ENCODE measurements around the gene ZSCAN5B.
"Not testable (repeated sequence)": the region's sequence is repeated elsewhere in the genome, so short reads cannot be mapped to it uniquely, and the experiment has no call there.

The ZSCAN5B gene

GRCh38 chr19:56197646-56198045, at the start of gene ZSCAN5B:
ZSCAN5B (minus strand) TSS chr19:56197783; CDS start chr19:56193052, 4,731 bp downstream.
- not testable (repeated sequence) for H3K9ac ChIP-seq (ENCODE audit: low read length); H3K27me3 ChIP-seq (ENCODE audit: control insufficient read depth, insufficient read depth, low read length); H3K4me3 ChIP-seq (ENCODE audit: low read depth, low read length); H3K4me1 ChIP-seq (ENCODE audit: control insufficient read depth, insufficient read depth, low read length); H3K9me3 ChIP-seq (ENCODE audit: control insufficient read depth, insufficient read depth, low read depth, low read length); H3K27ac ChIP-seq (ENCODE audit: low read depth, low read length); H3K36me3 ChIP-seq (ENCODE audit: control insufficient read depth, insufficient read depth, low read length)

GRCh38 chr19:56245764-56246163, 48.2 kb upstream of the ZSCAN5B start:
- H3K4me1 ChIP-seq (ENCODE audit: control insufficient read depth, insufficient read depth, low read length); H3K27ac ChIP-seq (ENCODE audit: low read depth, low read length); H3K4me3 ChIP-seq (ENCODE audit: low read depth, low read length); H3K27me3 ChIP-seq (ENCODE audit: control insufficient read depth, insufficient read depth, low read length); H3K36me3 ChIP-seq (ENCODE audit: control insufficient read depth, insufficient read depth, low read length); H3K9me3 ChIP-seq (ENCODE audit: control insufficient read depth, insufficient read depth, low read depth, low read length); H3K9ac ChIP-seq (ENCODE audit: low read length): not testable (repeated sequence)

- Histone ChIP-seq H3K36me3 (ENCODE audit: control insufficient read depth, insufficient read depth, low read length) (no peaks in the 10 kb centered on the region), H3K27ac (ENCODE audit: low read depth, low read length) (no peak overlapping the region), H3K9ac (ENCODE audit: low read length) (no peak overlapping the region), H3K4me1 (ENCODE audit: control insufficient read depth, insufficient read depth, low read length) (no peaks in the 10 kb centered on the region), H3K27me3 (ENCODE audit: control insufficient read depth, insufficient read depth, low read length) (no peaks in the 10 kb centered on the region), H3K9me3 (ENCODE audit: control insufficient read depth, insufficient read depth, low read depth, low read length) (no peaks in the 10 kb centered on the region), H3K4me3 (ENCODE audit: low read depth, low read length) (no peak overlapping the region)
Measured at GRCh38 chr19:56245121-56245740, 47.6 kb upstream of the ZSCAN5B start.

- Histone ChIP-seq H3K4me1 (ENCODE audit: control insufficient read depth, insufficient read depth, low read length) (no peaks in the 10 kb centered on the region), H3K36me3 (ENCODE audit: control insufficient read depth, insufficient read depth, low read length) (no peaks in the 10 kb centered on the region), H3K27me3 (ENCODE audit: control insufficient read depth, insufficient read depth, low read length) (no peaks in the 10 kb centered on the region), H3K9me3 (ENCODE audit: control insufficient read depth, insufficient read depth, low read depth, low read length) (no peaks in the 10 kb centered on the region), H3K9ac (ENCODE audit: low read length) (no peak overlapping the region), H3K27ac (ENCODE audit: low read depth, low read length) (no peak overlapping the region), H3K4me3 (ENCODE audit: low read depth, low read length) (no peak overlapping the region)
Measured at GRCh38 chr19:56223481-56223880, 25.9 kb upstream of the ZSCAN5B start.

- Histone ChIP-seq H3K27ac (ENCODE audit: low read depth, low read length) (no peak overlapping the region), H3K4me1 (ENCODE audit: control insufficient read depth, insufficient read depth, low read length) (no peaks in the 10 kb centered on the region), H3K36me3 (ENCODE audit: control insufficient read depth, insufficient read depth, low read length) (no peaks in the 10 kb centered on the region), H3K27me3 (ENCODE audit: control insufficient read depth, insufficient read depth, low read length) (no peaks in the 10 kb centered on the region), H3K9me3 (ENCODE audit: control insufficient read depth, insufficient read depth, low read depth, low read length) (no peaks in the 10 kb centered on the region), H3K4me3 (ENCODE audit: low read depth, low read length) (no peak overlapping the region), H3K9ac (ENCODE audit: low read length) (no peak overlapping the region)
Measured at GRCh38 chr19:56222901-56223300, 25.3 kb upstream of the ZSCAN5B start.

- no peak overlapping the region for H3K4me3 ChIP-seq (ENCODE audit: low read depth, low read length)
- no peaks in the 10 kb centered on the region for H3K36me3 ChIP-seq (ENCODE audit: control insufficient read depth, insufficient read depth, low read length)
- H3K4me1 ChIP-seq (ENCODE audit: control insufficient read depth, insufficient read depth, low read length), result peaks cover 6% of the 10 kb centered on the region
- no peak overlapping the region for H3K9ac ChIP-seq (ENCODE audit: low read length)
- H3K27ac ChIP-seq (ENCODE audit: low read depth, low read length), result no peak overlapping the region
- no peaks in the 10 kb centered on the region for H3K9me3 ChIP-seq (ENCODE audit: control insufficient read depth, insufficient read depth, low read depth, low read length)
- H3K27me3 ChIP-seq (ENCODE audit: control insufficient read depth, insufficient read depth, low read length), result no peaks in the 10 kb centered on the region
Measured at GRCh38 chr19:56221851-56222250, 24.3 kb upstream of the ZSCAN5B start.

- not testable (repeated sequence) for H3K9ac ChIP-seq (ENCODE audit: low read length); H3K27me3 ChIP-seq (ENCODE audit: control insufficient read depth, insufficient read depth, low read length); H3K36me3 ChIP-seq (ENCODE audit: control insufficient read depth, insufficient read depth, low read length); H3K9me3 ChIP-seq (ENCODE audit: control insufficient read depth, insufficient read depth, low read depth, low read length); H3K4me1 ChIP-seq (ENCODE audit: control insufficient read depth, insufficient read depth, low read length); H3K27ac ChIP-seq (ENCODE audit: low read depth, low read length); H3K4me3 ChIP-seq (ENCODE audit: low read depth, low read length)
Measured at GRCh38 chr19:56221442-56221841, 23.9 kb upstream of the ZSCAN5B start.

- Histone ChIP-seq H3K4me1 (ENCODE audit: control insufficient read depth, insufficient read depth, low read length) (peaks cover 8% of the 10 kb centered on the region), H3K27me3 (ENCODE audit: control insufficient read depth, insufficient read depth, low read length) (no peaks in the 10 kb centered on the region), H3K9ac (ENCODE audit: low read length) (no peak overlapping the region), H3K9me3 (ENCODE audit: control insufficient read depth, insufficient read depth, low read depth, low read length) (no peaks in the 10 kb centered on the region), H3K27ac (ENCODE audit: low read depth, low read length) (no peak overlapping the region), H3K36me3 (ENCODE audit: control insufficient read depth, insufficient read depth, low read length) (no peaks in the 10 kb centered on the region), H3K4me3 (ENCODE audit: low read depth, low read length) (no peak overlapping the region)
Measured at GRCh38 chr19:56218961-56219360, 21.4 kb upstream of the ZSCAN5B start.

- Histone ChIP-seq H3K9me3 (ENCODE audit: control insufficient read depth, insufficient read depth, low read depth, low read length) (no peaks in the 10 kb centered on the region), H3K4me1 (ENCODE audit: control insufficient read depth, insufficient read depth, low read length) (peaks cover 8% of the 10 kb centered on the region), H3K27ac (ENCODE audit: low read depth, low read length) (peak overlapping the region; percentile 18; the same call in 1 of the 2 replicates), H3K4me3 (ENCODE audit: low read depth, low read length) (peak overlapping the region; percentile 47; the same call in 1 of the 2 replicates), H3K36me3 (ENCODE audit: control insufficient read depth, insufficient read depth, low read length) (no peaks in the 10 kb centered on the region), H3K9ac (ENCODE audit: low read length) (peak overlapping the region; percentile 47), H3K27me3 (ENCODE audit: control insufficient read depth, insufficient read depth, low read length) (no peaks in the 10 kb centered on the region)
Measured at GRCh38 chr19:56217039-56217949, 19.7 kb upstream of the ZSCAN5B start.

GRCh38 chr19:56211718-56212117, 14.1 kb upstream of the ZSCAN5B start:
- no peak overlapping the region for H3K27ac ChIP-seq (ENCODE audit: low read depth, low read length)
- H3K4me1 ChIP-seq (ENCODE audit: control insufficient read depth, insufficient read depth, low read length), result peaks cover under 1% of the 10 kb centered on the region; the same call in 1 of the 2 replicates
- no peaks in the 10 kb centered on the region for H3K27me3 ChIP-seq (ENCODE audit: control insufficient read depth, insufficient read depth, low read length)
- H3K36me3 ChIP-seq (ENCODE audit: control insufficient read depth, insufficient read depth, low read length), result no peaks in the 10 kb centered on the region
- H3K9me3 ChIP-seq (ENCODE audit: control insufficient read depth, insufficient read depth, low read depth, low read length), result no peaks in the 10 kb centered on the region
- no peak overlapping the region for H3K4me3 ChIP-seq (ENCODE audit: low read depth, low read length)
- H3K9ac ChIP-seq (ENCODE audit: low read length), result no peak overlapping the region

GRCh38 chr19:56210036-56210435, 12.5 kb upstream of the ZSCAN5B start:
- not testable (repeated sequence) for H3K9me3 ChIP-seq (ENCODE audit: control insufficient read depth, insufficient read depth, low read depth, low read length); H3K9ac ChIP-seq (ENCODE audit: low read length); H3K27me3 ChIP-seq (ENCODE audit: control insufficient read depth, insufficient read depth, low read length); H3K4me1 ChIP-seq (ENCODE audit: control insufficient read depth, insufficient read depth, low read length); H3K36me3 ChIP-seq (ENCODE audit: control insufficient read depth, insufficient read depth, low read length); H3K4me3 ChIP-seq (ENCODE audit: low read depth, low read length); H3K27ac ChIP-seq (ENCODE audit: low read depth, low read length)
